Measurements from ENCODE around the gene CASP7.

DNA sequence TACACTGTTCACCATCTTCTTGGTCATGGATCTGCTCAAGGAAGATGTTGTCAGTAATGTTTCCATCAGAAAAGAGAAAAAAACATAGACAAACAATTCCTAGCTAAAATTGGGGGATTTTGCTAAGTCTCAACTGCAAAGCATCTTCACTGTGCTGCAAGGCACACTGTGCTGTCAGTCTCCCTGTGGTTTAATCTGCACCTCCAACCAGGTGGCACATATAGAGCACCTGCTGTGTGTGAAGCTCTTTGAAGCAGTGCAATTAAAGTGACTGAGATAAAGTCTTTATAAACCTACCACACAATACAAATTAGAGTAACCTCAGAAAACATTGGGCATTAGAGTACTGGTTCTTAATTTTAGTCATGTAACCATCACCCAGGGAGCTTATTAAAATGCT is 22.2 kb upstream of the CASP7 start:
- TF ChIP-seq, protein P1, sequence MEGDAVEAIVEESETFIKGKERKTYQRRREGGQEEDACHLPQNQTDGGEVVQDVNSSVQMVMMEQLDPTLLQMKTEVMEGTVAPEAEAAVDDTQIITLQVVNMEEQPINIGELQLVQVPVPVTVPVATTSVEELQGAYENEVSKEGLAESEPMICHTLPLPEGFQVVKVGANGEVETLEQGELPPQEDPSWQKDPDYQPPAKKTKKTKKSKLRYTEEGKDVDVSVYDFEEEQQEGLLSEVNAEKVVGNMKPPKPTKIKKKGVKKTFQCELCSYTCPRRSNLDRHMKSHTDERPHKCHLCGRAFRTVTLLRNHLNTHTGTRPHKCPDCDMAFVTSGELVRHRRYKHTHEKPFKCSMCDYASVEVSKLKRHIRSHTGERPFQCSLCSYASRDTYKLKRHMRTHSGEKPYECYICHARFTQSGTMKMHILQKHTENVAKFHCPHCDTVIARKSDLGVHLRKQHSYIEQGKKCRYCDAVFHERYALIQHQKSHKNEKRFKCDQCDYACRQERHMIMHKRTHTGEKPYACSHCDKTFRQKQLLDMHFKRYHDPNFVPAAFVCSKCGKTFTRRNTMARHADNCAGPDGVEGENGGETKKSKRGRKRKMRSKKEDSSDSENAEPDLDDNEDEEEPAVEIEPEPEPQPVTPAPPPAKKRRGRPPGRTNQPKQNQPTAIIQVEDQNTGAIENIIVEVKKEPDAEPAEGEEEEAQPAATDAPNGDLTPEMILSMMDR (IDR thresholded peaks at IDR 0.05): no peak
- no peak for TF ChIP-seq POLR2A (IDR thresholded peaks at IDR 0.05)

All from prostate gland (tissue), 2 donors.